GM12878 (cell line): ENCODE results near the gene CDC42BPA. TPM values are rescaled to one million over a fixed set of nuclear protein-coding genes. Genes with fewer than 3 reads are reported as not detected.

Experiments
- ATAC-seq: fragments of 200-7000 bp; cut with Tn5 transposase; 3 replicates; pipeline ENCODE4 v1.9.1; 2020; ENCODE audit warnings: mild to moderate bottlenecking, moderate library complexity
- BruUV-seq: library from RNA; stranded (reverse); fragments of 400-500 nt; replicated peaks from 2 replicates; lab custom pipeline; 2021; lab: Mats Ljungman, UMichigan
- CTCF ChIA-PET: fragments of 300-600 bp; sonication (Branson Sonifier 250); formaldehyde crosslinking; extraction: SDS; loops from one replicate; lab custom pipeline; 2021; ENCODE audit warnings: inconsistent platforms; lab: Yijun Ruan, JAX
- POLR2A ChIA-PET: fragments of 350-600 bp; formaldehyde crosslinking; extraction: SDS; loops from one replicate; lab custom pipeline; 2021; ENCODE audit warnings: inconsistent platforms; lab: Charles Lee
- RAD21 ChIA-PET: fragments of 300-600 bp; sonication (Branson Sonifier 250); formaldehyde crosslinking; loops from one replicate; lab custom pipeline; 2023; ENCODE audit warnings: antibody characterized with exemption; ENCODE audit not compliant: unreplicated experiment; lab: Charles Lee
- SMC1A ChIA-PET: fragments of 300-600 bp; sonication (Branson Sonifier 250); formaldehyde crosslinking; loops from one replicate; lab custom pipeline; 2023; ENCODE audit not compliant: unreplicated experiment, uncharacterized antibody; lab: Charles Lee
- DNase-seq: peaks from one replicate; pipeline ENCODE4 v3.0.0-alpha.2; 2011; ENCODE audit warnings: low read depth, low spot score
- FAIRE-seq: peaks from 3 replicates; lab custom pipeline; 2011; peaks lifted over from hg19 to GRCh38; lab: Jason Lieb, UNC
- H2AFZ ChIP-seq: 2 replicates; pipeline ENCODE4 v1.6.0; 2011; ENCODE audit warnings: low read depth, low read length, control low read depth; ENCODE audit not compliant: control insufficient read depth
- H3K27ac ChIP-seq: 2 replicates; pipeline ENCODE4 v1.5.1; 2011; ENCODE audit warnings: control low read depth; ENCODE audit not compliant: control insufficient read depth, insufficient read depth
- H3K27me3 ChIP-seq, 2 experiments: replicated peaks in 1 of 2; 2 replicates each; pipeline versions ENCODE4 v1.6.0 to v1.6.1; 2011; ENCODE audit warnings: low read length in 1 of 2; ENCODE audit not compliant: control insufficient read depth in 2 of 2, insufficient read depth in 2 of 2
- H3K36me3 ChIP-seq, 2 experiments: 2 replicates each; pipeline ENCODE4 v1.5.1; 2011; ENCODE audit warnings: low read length in 1 of 2; ENCODE audit not compliant: control insufficient read depth in 2 of 2, insufficient read depth in 2 of 2
- H3K4me1 ChIP-seq: 2 replicates; pipeline ENCODE4 v1.6.1; 2011; ENCODE audit warnings: mild to moderate bottlenecking, low read length, moderate library complexity, mixed read lengths; ENCODE audit not compliant: control insufficient read depth, insufficient read depth
- H3K4me2 ChIP-seq: 2 replicates; pipeline ENCODE4 v1.6.0; 2011; ENCODE audit warnings: control low read depth; ENCODE audit not compliant: control insufficient read depth, insufficient read depth
- H3K4me3 ChIP-seq: fragments of 200-600 bp; sonication (generic); 2 replicates; pipeline ENCODE4 v1.5.1; 2016
- H3K79me2 ChIP-seq: 2 replicates; pipeline ENCODE4 v1.6.0; 2011; ENCODE audit warnings: low read length; ENCODE audit not compliant: control insufficient read depth, insufficient read depth
- H3K9ac ChIP-seq: 2 replicates; pipeline ENCODE4 v1.8.0; 2011; ENCODE audit warnings: low read length, control low read depth, mixed read lengths; ENCODE audit not compliant: control insufficient read depth, insufficient read depth
- H3K9me3 ChIP-seq: replicated peaks from 3 replicates; pipeline ENCODE4 v1.5.1; 2011; ENCODE audit warnings: mild to moderate bottlenecking, low read length; ENCODE audit not compliant: control insufficient read depth, insufficient read depth
- H4K20me1 ChIP-seq: 2 replicates; pipeline ENCODE4 v1.6.0; 2011; ENCODE audit not compliant: control insufficient read depth, insufficient read depth
- BCL3 ChIP-seq: IDR thresholded peaks from 2 replicates; pipeline ENCODE4 v1.6.1; 2011; ENCODE audit warnings: borderline replicate concordance, low read depth, mild to moderate bottlenecking, moderate library complexity, low read length; ENCODE audit not compliant: insufficient read depth, poor library complexity, severe bottlenecking
- BRCA1 ChIP-seq: IDR thresholded peaks from 2 replicates; pipeline ENCODE4 v1.6.1; 2011; ENCODE audit warnings: low read depth, low read length, improper control_type of control experiment
- EGR1 ChIP-seq, 2 experiments: IDR thresholded peaks; 1 replicate in 1 of 2; 2 replicates in 1 of 2; pipeline ENCODE4 v1.6.1; 2011 to 2012; ENCODE audit warnings: low read depth in 2 of 2, low read length in 2 of 2, borderline replicate concordance in 1 of 2, mild to moderate bottlenecking in 1 of 2, moderate library complexity in 1 of 2
- HDAC6 ChIP-seq: fragments of 200-600 bp; sonication (generic); IDR thresholded peaks from one replicate; pipeline ENCODE4 v1.8.0; 2017; ENCODE audit warnings: antibody characterized with exemption; ENCODE audit not compliant: unreplicated experiment
- MLLT1 ChIP-seq: fragments of 450-650 bp; IDR thresholded peaks from 2 replicates; pipeline ENCODE4 v1.6.1; 2016; ENCODE audit warnings: mild to moderate bottlenecking
- MXI1 ChIP-seq: fragments of 150-350 bp; IDR thresholded peaks from 2 replicates; pipeline ENCODE4 v1.6.1; 2011; ENCODE audit warnings: low read depth, mild to moderate bottlenecking, inconsistent platforms, low read length, improper control_type of control experiment
- NFIC ChIP-seq: IDR thresholded peaks from 2 replicates; pipeline ENCODE4 v1.6.1; 2012; ENCODE audit warnings: low read depth, mild to moderate bottlenecking, inconsistent platforms, low read length, moderate library complexity
- NR2C1 ChIP-seq: fragments of 450-650 bp; IDR thresholded peaks from 2 replicates; pipeline ENCODE4 v1.6.1; 2017; ENCODE audit warnings: antibody characterized with exemption, mild to moderate bottlenecking, moderate library complexity
- WGBS: methylation state at CpG from one replicate; pipeline ENCODE4 v1.1.6; 2016; ENCODE audit warnings: low lambda C conversion rate; ENCODE audit not compliant: insufficient replicate concordance, insufficient coverage; ENCODE audit errors: missing lambda C conversion rate; 5-methylcytosine and 5-hydroxymethylcytosine counted together
- in situ Hi-C: fragments of 300-500 bp; cut with MboI; formaldehyde crosslinking; loops from 9 replicates; pipeline ENCODE4 v1.14.3; 2018; ENCODE audit warnings: mixed read lengths
- intact Hi-C: fragments of 100-400 bp; cut with micrococcal nuclease; formaldehyde crosslinking; loops from one replicate; pipeline ENCODE4 v1.14.2; 2022; ENCODE audit not compliant: unreplicated experiment
- polyA plus RNA-seq, 11 experiments: library from polyadenylated mRNA; depleted of rRNA in 4 of 11; unstranded in 6 of 11; stranded (reverse) in 5 of 11; fragments of >200 nt; fragmentation: Nextera tagmentation in 4 of 11; fragmentation: Illumina TruSeq in 1 of 11; extraction: Ambion mirVana in 4 of 11; extraction: Trizol in 1 of 11; gene quantifications; 1 replicate in 1 of 11; 2 replicates in 10 of 11; pipeline versions ENCODE4 v1.2.1 to v1.2.3, GENCODE V29; 2011 to 2016; ENCODE audit warnings: inconsistent platforms in 2 of 11, missing spikeins in 2 of 11, low read depth in 1 of 11
- total RNA-seq, 4 experiments: library from RNA; depleted of rRNA in 3 of 4; stranded (reverse); fragments of >200 nt in 3 of 4; fragmentation: Illumina TruSeq in 1 of 4; extraction: Trizol in 1 of 4; gene quantifications; 2 replicates each; pipeline versions ENCODE4 v1.2.1 to v1.2.3, GENCODE V29; 2013 to 2021
- TF ChIP-seq, protein P1 (sequence below): fragments of 450-650 bp; IDR thresholded peaks from 2 replicates; pipeline ENCODE4 v1.6.1; 2016; ENCODE audit warnings: mild to moderate bottlenecking, moderate library complexity, borderline replicate concordance
- TF ChIP-seq, protein P2 (sequence below): fragments of 450-650 bp; IDR thresholded peaks from 2 replicates; pipeline ENCODE4 v1.6.1; 2017; ENCODE audit warnings: mild to moderate bottlenecking, low read depth, inconsistent platforms; ENCODE audit not compliant: poor library complexity, severe bottlenecking

CDC42BPA gene
- total and polyA plus RNA-seq, 10 of the 15 experiments (the other 5 are each of a cell fraction or from before 2014, with no cell fraction given) = 0.02 to 0.52 (median 0.10) TPM

DNA sequence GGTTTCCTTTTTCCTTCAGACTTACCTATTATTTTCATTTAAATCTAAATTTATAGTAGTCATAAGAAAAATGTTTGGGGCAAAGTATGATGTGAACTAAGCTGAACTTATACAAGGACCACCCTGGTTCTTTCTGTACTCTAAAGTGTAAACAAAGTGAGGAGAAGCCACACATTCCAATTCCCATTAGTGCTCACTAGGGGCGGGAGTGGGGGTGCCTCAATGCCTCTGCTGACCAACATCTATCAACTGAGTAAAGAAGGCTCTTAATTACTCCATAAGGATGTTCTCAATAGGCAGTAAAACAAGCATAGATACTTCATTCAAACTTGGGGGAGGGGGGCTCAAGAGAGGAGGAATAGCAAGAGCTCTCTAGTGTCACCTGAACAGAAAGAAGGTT, 151.7 kb downstream of the CDC42BPA start:
- SMC1A ChIA-PET = interaction anchor here (0.8 kb wide), 1 partner anchor 17 kb away, joined by 3 read pairs; no protein-coding TSS in a partner anchor
- POLR2A ChIA-PET = no interaction called here

More for the DNA sequence above, 151.7 kb downstream of the CDC42BPA start:
- Histone ChIP-seq H3K79me2 (no peaks in the 10 kb centered on the region), H3K36me3 (no peaks in the 10 kb centered on the region), H3K27ac (no peak overlapping the region), H3K27me3 (no peaks in the 10 kb centered on the region), H3K4me1 (no peaks in the 10 kb centered on the region), H3K4me3 (no peak overlapping the region), H3K4me2 (no peak overlapping the region), H3K9ac (no peak overlapping the region), H4K20me1 (no peaks in the 10 kb centered on the region), H2AFZ (no peak overlapping the region), H3K9me3 (no peaks in the 10 kb centered on the region)
- ChIA-PET RAD21 (no interaction called here), CTCF (no interaction called here)
- no TSS peak for BruUV-seq
- in situ Hi-C loops = no loop called here
- FAIRE-seq = no peak
- intact Hi-C loops = no loop called here
- ATAC-seq = no peak
- no peak for DNase-seq
- 0% methylated on average over 1 of the region's 1 CpG for WGBS
- TF ChIP-seq EGR1 (IDR thresholded peaks at IDR 0.05; ENCODE audit: borderline replicate concordance in 1 of 2, low read depth in 2 of 2, low read length in 2 of 2) = no peak
- TF ChIP-seq, protein P1, sequence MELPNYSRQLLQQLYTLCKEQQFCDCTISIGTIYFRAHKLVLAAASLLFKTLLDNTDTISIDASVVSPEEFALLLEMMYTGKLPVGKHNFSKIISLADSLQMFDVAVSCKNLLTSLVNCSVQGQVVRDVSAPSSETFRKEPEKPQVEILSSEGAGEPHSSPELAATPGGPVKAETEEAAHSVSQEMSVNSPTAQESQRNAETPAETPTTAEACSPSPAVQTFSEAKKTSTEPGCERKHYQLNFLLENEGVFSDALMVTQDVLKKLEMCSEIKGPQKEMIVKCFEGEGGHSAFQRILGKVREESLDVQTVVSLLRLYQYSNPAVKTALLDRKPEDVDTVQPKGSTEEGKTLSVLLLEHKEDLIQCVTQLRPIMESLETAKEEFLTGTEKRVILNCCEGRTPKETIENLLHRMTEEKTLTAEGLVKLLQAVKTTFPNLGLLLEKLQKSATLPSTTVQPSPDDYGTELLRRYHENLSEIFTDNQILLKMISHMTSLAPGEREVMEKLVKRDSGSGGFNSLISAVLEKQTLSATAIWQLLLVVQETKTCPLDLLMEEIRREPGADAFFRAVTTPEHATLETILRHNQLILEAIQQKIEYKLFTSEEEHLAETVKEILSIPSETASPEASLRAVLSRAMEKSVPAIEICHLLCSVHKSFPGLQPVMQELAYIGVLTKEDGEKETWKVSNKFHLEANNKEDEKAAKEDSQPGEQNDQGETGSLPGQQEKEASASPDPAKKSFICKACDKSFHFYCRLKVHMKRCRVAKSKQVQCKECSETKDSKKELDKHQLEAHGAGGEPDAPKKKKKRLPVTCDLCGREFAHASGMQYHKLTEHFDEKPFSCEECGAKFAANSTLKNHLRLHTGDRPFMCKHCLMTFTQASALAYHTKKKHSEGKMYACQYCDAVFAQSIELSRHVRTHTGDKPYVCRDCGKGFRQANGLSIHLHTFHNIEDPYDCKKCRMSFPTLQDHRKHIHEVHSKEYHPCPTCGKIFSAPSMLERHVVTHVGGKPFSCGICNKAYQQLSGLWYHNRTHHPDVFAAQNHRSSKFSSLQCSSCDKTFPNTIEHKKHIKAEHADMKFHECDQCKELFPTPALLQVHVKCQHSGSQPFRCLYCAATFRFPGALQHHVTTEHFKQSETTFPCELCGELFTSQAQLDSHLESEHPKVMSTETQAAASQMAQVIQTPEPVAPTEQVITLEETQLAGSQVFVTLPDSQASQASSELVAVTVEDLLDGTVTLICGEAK = no peak
- TF ChIP-seq NR2C1 = no peak
- no peak for TF ChIP-seq MXI1
- no peak for TF ChIP-seq BCL3
- no peak for TF ChIP-seq HDAC6
- TF ChIP-seq, protein P2, sequence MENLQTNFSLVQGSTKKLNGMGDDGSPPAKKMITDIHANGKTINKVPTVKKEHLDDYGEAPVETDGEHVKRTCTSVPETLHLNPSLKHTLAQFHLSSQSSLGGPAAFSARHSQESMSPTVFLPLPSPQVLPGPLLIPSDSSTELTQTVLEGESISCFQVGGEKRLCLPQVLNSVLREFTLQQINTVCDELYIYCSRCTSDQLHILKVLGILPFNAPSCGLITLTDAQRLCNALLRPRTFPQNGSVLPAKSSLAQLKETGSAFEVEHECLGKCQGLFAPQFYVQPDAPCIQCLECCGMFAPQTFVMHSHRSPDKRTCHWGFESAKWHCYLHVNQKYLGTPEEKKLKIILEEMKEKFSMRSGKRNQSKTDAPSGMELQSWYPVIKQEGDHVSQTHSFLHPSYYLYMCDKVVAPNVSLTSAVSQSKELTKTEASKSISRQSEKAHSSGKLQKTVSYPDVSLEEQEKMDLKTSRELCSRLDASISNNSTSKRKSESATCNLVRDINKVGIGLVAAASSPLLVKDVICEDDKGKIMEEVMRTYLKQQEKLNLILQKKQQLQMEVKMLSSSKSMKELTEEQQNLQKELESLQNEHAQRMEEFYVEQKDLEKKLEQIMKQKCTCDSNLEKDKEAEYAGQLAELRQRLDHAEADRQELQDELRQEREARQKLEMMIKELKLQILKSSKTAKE = no peak
- TF ChIP-seq MLLT1 = no peak
- TF ChIP-seq NFIC = no peak
- TF ChIP-seq BRCA1 = no peak
